Left ventricle myocardium inferior (tissue), 1 donor: ENCODE results near the gene FAM107B. TPM values are rescaled to one million over a fixed set of nuclear protein-coding genes. Genes with fewer than 3 reads are reported as not detected.

Source experiments
- DNase-seq: peaks from one replicate; pipeline ENCODE4 v3.0.0-alpha.2; 2020
- H3K27ac ChIP-seq: fragments of 200-600 bp; replicated peaks from 2 replicates; pipeline ENCODE4 v1.8.0; 2021
- H3K27me3 ChIP-seq: fragments of 200-600 bp; 2 replicates; pipeline ENCODE4 v1.8.0; 2021; ENCODE audit warnings: low read depth
- H3K36me3 ChIP-seq: fragments of 200-600 bp; 2 replicates; pipeline ENCODE4 v1.8.0; 2021
- H3K4me1 ChIP-seq: fragments of 200-600 bp; 2 replicates; pipeline ENCODE4 v1.8.0; 2021
- H3K4me3 ChIP-seq: fragments of 200-600 bp; 2 replicates; pipeline ENCODE4 v1.8.0; 2021; ENCODE audit warnings: mild to moderate bottlenecking, moderate library complexity
- H3K9me3 ChIP-seq: fragments of 200-600 bp; replicated peaks from 2 replicates; pipeline ENCODE4 v1.8.0; 2021
- intact Hi-C: fragments of 100-400 bp; cut with micrococcal nuclease; formaldehyde crosslinking; loops from one replicate; pipeline ENCODE4 v1.11.0; 2022
- total RNA-seq: library from RNA; stranded (reverse); fragmentation: NEBNext Ultra II Directional; extraction: Animal tissue kit (Norgen Biotek cat#: 25700); gene quantifications from one replicate; pipeline ENCODE4 v1.2.1, GENCODE V29; 2021
- TF ChIP-seq, protein P1 (sequence below): fragments of 200-600 bp; IDR thresholded peaks from 2 replicates; pipeline ENCODE4 v1.8.0; 2021; ENCODE audit warnings: antibody characterized with exemption, mild to moderate bottlenecking, borderline replicate concordance
- donor health status: DM: no; HTN: yes; CAD: no; lungs with severe emphysema.

The FAM107B gene
- total RNA-seq, 1 donor from 2014 or later, result 4.7 TPM

GRCh38 chr10:14485986-14486385 is 288.7 kb downstream of the FAM107B start:
- DNase-seq, result no peak
- intact Hi-C loops, result no loop called here

GRCh38 chr10:14483417-14483816 is 291.3 kb downstream of the FAM107B start:
- intact Hi-C loops, result no loop called here
- DNase-seq, result no peak
- Histone ChIP-seq H3K9me3 (peaks cover 8% of the 10 kb centered on the region), H3K4me1 (peaks cover 3% of the 10 kb centered on the region), H3K27ac (no peak overlapping the region), H3K4me3 (no peak overlapping the region), H3K27me3 (peaks cover 42% of the 10 kb centered on the region), H3K36me3 (no peaks in the 10 kb centered on the region)
- TF ChIP-seq, protein P1, sequence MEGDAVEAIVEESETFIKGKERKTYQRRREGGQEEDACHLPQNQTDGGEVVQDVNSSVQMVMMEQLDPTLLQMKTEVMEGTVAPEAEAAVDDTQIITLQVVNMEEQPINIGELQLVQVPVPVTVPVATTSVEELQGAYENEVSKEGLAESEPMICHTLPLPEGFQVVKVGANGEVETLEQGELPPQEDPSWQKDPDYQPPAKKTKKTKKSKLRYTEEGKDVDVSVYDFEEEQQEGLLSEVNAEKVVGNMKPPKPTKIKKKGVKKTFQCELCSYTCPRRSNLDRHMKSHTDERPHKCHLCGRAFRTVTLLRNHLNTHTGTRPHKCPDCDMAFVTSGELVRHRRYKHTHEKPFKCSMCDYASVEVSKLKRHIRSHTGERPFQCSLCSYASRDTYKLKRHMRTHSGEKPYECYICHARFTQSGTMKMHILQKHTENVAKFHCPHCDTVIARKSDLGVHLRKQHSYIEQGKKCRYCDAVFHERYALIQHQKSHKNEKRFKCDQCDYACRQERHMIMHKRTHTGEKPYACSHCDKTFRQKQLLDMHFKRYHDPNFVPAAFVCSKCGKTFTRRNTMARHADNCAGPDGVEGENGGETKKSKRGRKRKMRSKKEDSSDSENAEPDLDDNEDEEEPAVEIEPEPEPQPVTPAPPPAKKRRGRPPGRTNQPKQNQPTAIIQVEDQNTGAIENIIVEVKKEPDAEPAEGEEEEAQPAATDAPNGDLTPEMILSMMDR, result no peak

More at GRCh38 chr10:14485986-14486385, 288.7 kb downstream of the FAM107B start:
- H3K9me3 ChIP-seq, result peaks cover 8% of the 10 kb centered on the region
- no peaks in the 10 kb centered on the region for H3K4me1 ChIP-seq
- peaks cover 56% of the 10 kb centered on the region for H3K27me3 ChIP-seq
- TF ChIP-seq, protein P1, result no peak
- no peak overlapping the region for H3K4me3 ChIP-seq
- H3K27ac ChIP-seq, result no peak overlapping the region
- no peaks in the 10 kb centered on the region for H3K36me3 ChIP-seq

DNA sequence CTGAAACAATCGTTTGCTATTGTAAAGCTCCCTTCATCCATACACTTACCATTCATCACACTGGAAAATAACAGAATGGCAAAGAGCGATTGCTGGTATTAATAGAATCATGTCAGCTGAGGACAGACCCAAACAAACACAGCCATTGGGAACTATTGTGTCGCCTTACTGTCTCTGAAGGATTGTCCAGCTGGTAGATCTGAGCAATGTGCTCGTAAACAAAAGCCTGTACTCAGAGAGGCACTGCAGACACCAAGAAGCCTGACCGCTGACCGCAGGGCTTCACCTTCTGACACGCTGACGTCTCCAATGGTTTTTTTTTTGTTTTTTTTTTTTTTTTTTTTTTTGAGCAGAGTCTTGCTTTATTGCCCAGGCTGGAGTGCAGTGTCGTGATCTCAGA is 292.9 kb downstream of the FAM107B start:
- TF ChIP-seq, protein P1, result no peak
- no peak overlapping the region for H3K27ac ChIP-seq

DNA sequence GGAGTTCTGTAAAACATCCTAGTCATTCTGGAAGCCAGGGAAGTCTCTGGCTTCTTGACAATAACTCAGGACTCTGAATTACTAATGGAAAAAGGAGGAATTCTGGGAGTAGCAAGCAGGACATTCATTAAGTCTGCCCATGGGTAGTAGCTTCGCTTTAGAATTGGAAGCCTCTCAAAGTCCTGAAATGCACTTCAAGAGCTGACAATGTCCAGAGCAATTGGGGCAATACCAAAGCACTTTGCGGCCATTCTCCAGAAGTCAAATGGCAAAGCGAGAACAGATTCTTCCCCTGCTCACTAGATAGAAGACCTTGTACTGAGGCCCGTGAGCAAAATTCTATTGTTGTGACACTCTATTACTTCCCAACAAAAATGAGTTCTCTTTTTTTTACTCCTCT is 293.7 kb downstream of the FAM107B start:
- H3K27ac ChIP-seq, result no peak overlapping the region
- no peak overlapping the region for H3K4me3 ChIP-seq
- DNase-seq, result no peak
- peaks cover 8% of the 10 kb centered on the region for H3K9me3 ChIP-seq
- TF ChIP-seq, protein P1, result no peak
- peaks cover 7% of the 10 kb centered on the region for H3K4me1 ChIP-seq
- intact Hi-C loops, result no loop called here
- peaks cover 30% of the 10 kb centered on the region for H3K27me3 ChIP-seq
- H3K36me3 ChIP-seq, result no peaks in the 10 kb centered on the region

More for the DNA sequence above, 292.9 kb downstream of the FAM107B start:
- intact Hi-C loops, result no loop called here
- Histone ChIP-seq H3K27me3 (peaks cover 36% of the 10 kb centered on the region), H3K4me3 (no peak overlapping the region), H3K9me3 (peaks cover 8% of the 10 kb centered on the region), H3K4me1 (peaks cover 7% of the 10 kb centered on the region), H3K36me3 (no peaks in the 10 kb centered on the region)
- DNase-seq, result no peak

- peaks cover 7% of the 10 kb centered on the region for H3K4me1 ChIP-seq
- H3K9me3 ChIP-seq, result no peaks in the 10 kb centered on the region
- intact Hi-C loops, result loop anchor here (5.0 kb wide), 1 partner anchor 281 kb away; no protein-coding TSS in a partner anchor
- DNase-seq, result peak; percentile 63
- peaks cover 11% of the 10 kb centered on the region for H3K27me3 ChIP-seq
- TF ChIP-seq, protein P1, result peak; percentile 80
- no peaks in the 10 kb centered on the region for H3K36me3 ChIP-seq
- peak overlapping the region; percentile 12 for H3K27ac ChIP-seq
- no peak overlapping the region for H3K4me3 ChIP-seq
These were observed 296.1 kb downstream of the FAM107B start for GRCh38 chr10:14478604-14479003.
